Measurements from ENCODE around the gene MPPED1. TPM values are rescaled to one million over a fixed set of nuclear protein-coding genes. Genes with fewer than 3 reads are reported as not detected.

Gene MPPED1
- total RNA-seq, 1 experiment from 2014 or later: 0.35 TPM

GRCh38 chr22:43535741-43536140, 123.9 kb downstream of the MPPED1 start:
- no peak overlapping the region for H3K27ac Mint-ChIP-seq
- peaks cover 27% of the 10 kb centered on the region for H3K9me3 Mint-ChIP-seq
- peaks cover 16% of the 10 kb centered on the region for H3K36me3 Mint-ChIP-seq
- DNase-seq (ENCODE audit: low spot score) (no peak), ATAC-seq (no peak)
- no peaks in the 10 kb centered on the region; the same call in 1 of the 2 replicates for H3K27me3 Mint-ChIP-seq (ENCODE audit: low read depth)
- ChIA-PET POLR2A (no interaction called here), CTCF (no interaction called here)
- H3K4me3 Mint-ChIP-seq: no peak overlapping the region
- peaks cover 10% of the 10 kb centered on the region; the same call in 1 of the 2 replicates for H3K4me1 Mint-ChIP-seq
- TF ChIP-seq FOXP4 (CRISPR knock-in tag; IDR thresholded peaks at IDR 0.05): no peak
- TF ChIP-seq NFE2L1 (CRISPR knock-in tag; IDR thresholded peaks at IDR 0.05): no peak
- no peak for TF ChIP-seq RELA (CRISPR knock-in tag; IDR thresholded peaks at IDR 0.05; ENCODE audit: borderline replicate concordance)
- TF ChIP-seq CREM (CRISPR knock-in tag; IDR thresholded peaks at IDR 0.05): no peak
- TF ChIP-seq, protein P1, sequence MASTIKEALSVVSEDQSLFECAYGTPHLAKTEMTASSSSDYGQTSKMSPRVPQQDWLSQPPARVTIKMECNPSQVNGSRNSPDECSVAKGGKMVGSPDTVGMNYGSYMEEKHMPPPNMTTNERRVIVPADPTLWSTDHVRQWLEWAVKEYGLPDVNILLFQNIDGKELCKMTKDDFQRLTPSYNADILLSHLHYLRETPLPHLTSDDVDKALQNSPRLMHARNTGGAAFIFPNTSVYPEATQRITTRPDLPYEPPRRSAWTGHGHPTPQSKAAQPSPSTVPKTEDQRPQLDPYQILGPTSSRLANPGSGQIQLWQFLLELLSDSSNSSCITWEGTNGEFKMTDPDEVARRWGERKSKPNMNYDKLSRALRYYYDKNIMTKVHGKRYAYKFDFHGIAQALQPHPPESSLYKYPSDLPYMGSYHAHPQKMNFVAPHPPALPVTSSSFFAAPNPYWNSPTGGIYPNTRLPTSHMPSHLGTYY (CRISPR knock-in tag; IDR thresholded peaks at IDR 0.05): no peak
- no peak for TF ChIP-seq NR1H2 (CRISPR knock-in tag; IDR thresholded peaks at IDR 0.05)
- no peak for TF ChIP-seq EMX1 (CRISPR knock-in tag; IDR thresholded peaks at IDR 0.05)
- no peak for TF ChIP-seq ZNF232 (CRISPR knock-in tag; IDR thresholded peaks at IDR 0.05)
- TF ChIP-seq GTF2I (CRISPR knock-in tag; conservative IDR thresholded peaks at IDR 0.05): no peak
- no peak for TF ChIP-seq KAT7 (CRISPR knock-in tag; IDR thresholded peaks at IDR 0.05; ENCODE audit: borderline replicate concordance)
- no peak for TF ChIP-seq ZMAT4 (CRISPR knock-in tag; IDR thresholded peaks at IDR 0.05)
- no peak for TF ChIP-seq TP53 (CRISPR knock-in tag; IDR thresholded peaks at IDR 0.05)
- TF ChIP-seq, protein P2, sequence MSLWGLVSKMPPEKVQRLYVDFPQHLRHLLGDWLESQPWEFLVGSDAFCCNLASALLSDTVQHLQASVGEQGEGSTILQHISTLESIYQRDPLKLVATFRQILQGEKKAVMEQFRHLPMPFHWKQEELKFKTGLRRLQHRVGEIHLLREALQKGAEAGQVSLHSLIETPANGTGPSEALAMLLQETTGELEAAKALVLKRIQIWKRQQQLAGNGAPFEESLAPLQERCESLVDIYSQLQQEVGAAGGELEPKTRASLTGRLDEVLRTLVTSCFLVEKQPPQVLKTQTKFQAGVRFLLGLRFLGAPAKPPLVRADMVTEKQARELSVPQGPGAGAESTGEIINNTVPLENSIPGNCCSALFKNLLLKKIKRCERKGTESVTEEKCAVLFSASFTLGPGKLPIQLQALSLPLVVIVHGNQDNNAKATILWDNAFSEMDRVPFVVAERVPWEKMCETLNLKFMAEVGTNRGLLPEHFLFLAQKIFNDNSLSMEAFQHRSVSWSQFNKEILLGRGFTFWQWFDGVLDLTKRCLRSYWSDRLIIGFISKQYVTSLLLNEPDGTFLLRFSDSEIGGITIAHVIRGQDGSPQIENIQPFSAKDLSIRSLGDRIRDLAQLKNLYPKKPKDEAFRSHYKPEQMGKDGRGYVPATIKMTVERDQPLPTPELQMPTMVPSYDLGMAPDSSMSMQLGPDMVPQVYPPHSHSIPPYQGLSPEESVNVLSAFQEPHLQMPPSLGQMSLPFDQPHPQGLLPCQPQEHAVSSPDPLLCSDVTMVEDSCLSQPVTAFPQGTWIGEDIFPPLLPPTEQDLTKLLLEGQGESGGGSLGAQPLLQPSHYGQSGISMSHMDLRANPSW (CRISPR knock-in tag; conservative IDR thresholded peaks at IDR 0.05; ENCODE audit: low read depth): no peak

- Mint-ChIP-seq H3K27ac (no peak overlapping the region), H3K4me1 (peaks cover 6% of the 10 kb centered on the region; the same call in 1 of the 2 replicates), H3K27me3 (ENCODE audit: low read depth) (no peaks in the 10 kb centered on the region; the same call in 1 of the 2 replicates), H3K36me3 (peaks cover 16% of the 10 kb centered on the region), H3K4me3 (no peak overlapping the region), H3K9me3 (peaks cover 27% of the 10 kb centered on the region)
- POLR2A ChIA-PET: no interaction called here
- DNase-seq (ENCODE audit: low spot score): no peak
- TF ChIP-seq SMAD4 (CRISPR knock-in tag; IDR thresholded peaks at IDR 0.05): no peak
- TF ChIP-seq ZNF671 (CRISPR knock-in tag; IDR thresholded peaks at IDR 0.05): no peak
- TF ChIP-seq NR2C2 (CRISPR knock-in tag; IDR thresholded peaks at IDR 0.05): no peak
- TF ChIP-seq ZNF121 (CRISPR knock-in tag; IDR thresholded peaks at IDR 0.05): no peak
- no peak for TF ChIP-seq FOXP1 (CRISPR knock-in tag; IDR thresholded peaks at IDR 0.05; ENCODE audit: borderline replicate concordance)
- TF ChIP-seq HMGA2 (CRISPR knock-in tag; IDR thresholded peaks at IDR 0.05): no peak
- no peak for TF ChIP-seq ZMAT4 (CRISPR knock-in tag; IDR thresholded peaks at IDR 0.05)
- TF ChIP-seq CBFB (CRISPR knock-in tag; IDR thresholded peaks at IDR 0.05; ENCODE audit: low read depth): no peak
- no peak for TF ChIP-seq SOX15 (CRISPR knock-in tag; IDR thresholded peaks at IDR 0.05)
- TF ChIP-seq ZBTB43 (CRISPR knock-in tag; IDR thresholded peaks at IDR 0.05): no peak
- TF ChIP-seq ZNF263 (CRISPR knock-in tag; IDR thresholded peaks at IDR 0.05; ENCODE audit: low read depth): no peak
- no peak for TF ChIP-seq CREB1 (CRISPR knock-in tag; IDR thresholded peaks at IDR 0.05)
- no peak for TF ChIP-seq TCF7 (CRISPR knock-in tag; IDR thresholded peaks at IDR 0.05; ENCODE audit: low read depth)
- no peak for TF ChIP-seq JUN (CRISPR knock-in tag; IDR thresholded peaks at IDR 0.05)
- CTCF ChIA-PET: no interaction called here
- ATAC-seq: no peak
These were observed 125.3 kb downstream of the MPPED1 start for GRCh38 chr22:43537019-43537585.

All from WTC11 (cell line).